ACC112 (cell line): ENCODE data around the gene E2F6.

Source experiments
- H2AFZ ChIP-seq: fragments of 200-600 bp; sonication (generic); one replicate; pipeline ENCODE4 v1.6.0; 2017; ENCODE audit warnings: antibody characterized with exemption, low read length; ENCODE audit not compliant: unreplicated experiment
- H3K27ac ChIP-seq: fragments of 200-600 bp; sonication (generic); 2 replicates; pipeline ENCODE4 v1.5.1; 2014; ENCODE audit warnings: low read depth, mild to moderate bottlenecking, antibody characterized with exemption, low read length, moderate library complexity
- H3K27me3 ChIP-seq: fragments of 200-600 bp; sonication (generic); 2 replicates; pipeline ENCODE4 v1.6.1; 2014; ENCODE audit warnings: mild to moderate bottlenecking, antibody characterized with exemption, low read length, moderate library complexity, mixed read lengths; ENCODE audit not compliant: insufficient read depth
- H3K36me3 ChIP-seq: fragments of 200-600 bp; sonication (generic); 2 replicates; pipeline ENCODE4 v1.6.1; 2016; ENCODE audit warnings: mild to moderate bottlenecking, antibody characterized with exemption, low read length, moderate library complexity, mixed read lengths; ENCODE audit not compliant: insufficient read depth
- H3K4me1 ChIP-seq: fragments of 200-600 bp; sonication (generic); one replicate; pipeline ENCODE4 v1.6.1; 2016; ENCODE audit warnings: low read length, mixed read lengths; ENCODE audit not compliant: insufficient read depth, unreplicated experiment, control insufficient read depth
- H3K4me3 ChIP-seq: fragments of 200-600 bp; sonication (generic); 2 replicates; pipeline ENCODE4 v1.5.1; 2014; ENCODE audit warnings: mild to moderate bottlenecking, low read depth, low read length
- H3K79me2 ChIP-seq: fragments of 200-600 bp; sonication (generic); one replicate; pipeline ENCODE4 v1.6.0; 2016; ENCODE audit warnings: low read length; ENCODE audit not compliant: control insufficient read depth, unreplicated experiment, insufficient read depth

The E2F6 gene

GRCh38 chr2:11505652-11506610 is 40.0 kb upstream of the E2F6 start:
- Histone ChIP-seq H3K36me3 (no peaks in the 10 kb centered on the region), H3K27me3 (peaks cover 17% of the 10 kb centered on the region), H3K79me2 (no peaks in the 10 kb centered on the region), H2AFZ (no peak overlapping the region), H3K27ac (no peak overlapping the region), H3K4me3 (no peak overlapping the region), H3K4me1 (peaks cover 3% of the 10 kb centered on the region)

DNA sequence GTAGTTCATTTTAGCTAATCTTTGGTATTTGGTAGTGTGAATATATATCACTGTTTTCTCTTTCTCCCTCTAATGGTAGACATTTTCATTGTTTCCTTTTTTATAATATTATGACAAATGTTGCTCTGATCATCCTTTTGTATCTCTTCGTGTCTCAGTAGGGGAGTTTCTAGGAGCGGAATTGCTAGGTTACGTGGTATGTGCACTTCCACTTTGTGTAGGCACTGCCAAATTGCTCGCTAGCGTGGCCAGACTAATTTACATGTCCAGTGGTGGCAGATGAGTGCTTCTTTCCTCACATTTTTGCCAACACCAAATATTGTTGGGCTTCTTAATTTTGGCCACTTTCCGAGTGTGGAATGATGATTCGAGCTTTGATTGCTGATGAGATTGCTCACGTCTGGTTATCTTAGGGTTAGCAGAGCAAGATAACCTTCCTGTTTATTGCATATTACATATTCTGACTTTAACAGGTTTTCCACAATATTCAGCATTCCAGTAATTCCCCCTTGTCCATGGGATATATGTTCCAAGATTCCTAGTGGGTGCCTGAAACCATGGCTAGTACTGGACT is 37.5 kb upstream of the E2F6 start:
- Histone ChIP-seq H3K4me3 (no peak overlapping the region), H3K27ac (no peak overlapping the region), H3K36me3 (no peaks in the 10 kb centered on the region), H3K27me3 (peaks cover 11% of the 10 kb centered on the region; the same call in 1 of the 2 replicates), H3K79me2 (no peaks in the 10 kb centered on the region), H2AFZ (no peak overlapping the region), H3K4me1 (peaks cover 10% of the 10 kb centered on the region)

- Histone ChIP-seq H3K27ac (no peak overlapping the region), H3K4me3 (no peak overlapping the region), H3K4me1 (peaks cover 12% of the 10 kb centered on the region), H3K27me3 (peaks cover 11% of the 10 kb centered on the region; the same call in 1 of the 2 replicates), H3K79me2 (no peaks in the 10 kb centered on the region), H2AFZ (no peak overlapping the region), H3K36me3 (no peaks in the 10 kb centered on the region)
Observed at GRCh38 chr2:11502740-11503292, 36.9 kb upstream of the E2F6 start.

DNA sequence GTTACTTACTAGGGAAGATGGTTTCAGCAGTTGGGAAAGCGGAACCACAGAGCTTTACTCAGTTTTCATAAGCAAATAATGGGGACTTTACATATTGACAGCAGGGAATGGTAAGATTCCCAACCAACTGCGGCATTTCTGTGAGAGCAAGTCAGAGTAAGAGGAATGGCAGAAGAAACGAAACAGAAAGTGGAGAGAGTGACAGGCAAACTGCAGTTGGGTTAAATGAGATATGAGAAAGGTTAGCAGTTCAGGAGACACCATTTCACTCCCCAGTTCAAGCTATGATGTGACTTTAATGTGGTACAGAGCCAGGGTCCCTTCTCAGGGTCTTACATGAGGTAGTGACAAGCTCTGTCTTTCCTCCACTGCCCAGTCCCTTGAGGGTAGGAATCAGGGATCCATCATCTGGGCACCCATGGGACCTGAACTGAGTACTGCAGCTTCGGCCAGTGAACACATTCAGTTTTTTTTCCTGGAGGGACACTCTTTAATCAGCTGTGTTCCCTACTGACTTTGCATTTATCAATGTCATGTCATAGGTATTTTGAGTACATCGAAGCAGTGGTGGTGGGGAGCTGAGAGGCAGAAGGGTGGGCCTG is 34.8 kb upstream of the E2F6 start:
- Histone ChIP-seq H3K79me2 (no peaks in the 10 kb centered on the region), H2AFZ (no peak overlapping the region), H3K27me3 (peaks cover 8% of the 10 kb centered on the region; the same call in 1 of the 2 replicates), H3K4me3 (no peak overlapping the region), H3K4me1 (peaks cover 10% of the 10 kb centered on the region), H3K36me3 (no peaks in the 10 kb centered on the region), H3K27ac (no peak overlapping the region)

DNA sequence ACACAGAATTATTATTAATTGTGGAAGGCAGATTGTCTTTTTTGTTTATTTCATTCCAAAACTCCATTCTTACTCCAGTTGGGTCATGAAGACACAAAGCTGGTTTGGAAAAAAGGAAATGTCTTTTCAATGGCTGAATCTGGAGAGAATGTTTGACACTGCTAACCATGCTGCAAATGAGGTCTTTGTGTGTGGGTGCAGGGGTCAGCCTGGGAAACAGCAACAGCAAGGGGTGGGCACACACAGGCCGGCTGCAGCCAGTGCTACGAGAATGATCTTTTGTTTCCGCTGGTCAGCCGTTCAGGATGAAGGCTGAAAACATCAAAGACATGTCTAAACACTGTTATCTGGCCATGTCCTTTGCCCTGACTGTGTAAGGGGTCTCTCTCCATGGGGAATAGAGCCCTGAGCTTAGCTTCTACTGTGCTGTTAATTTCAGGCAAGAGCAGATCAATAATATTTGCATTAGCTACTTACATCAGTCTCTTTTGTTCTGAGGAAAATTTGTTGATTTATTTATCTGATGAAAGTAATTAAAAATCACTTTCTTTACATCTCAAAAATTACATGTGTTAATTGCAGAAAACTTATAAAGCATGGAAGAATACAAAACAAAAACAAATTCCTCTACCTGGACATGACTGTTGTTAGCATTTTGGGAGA is 33.3 kb upstream of the E2F6 start:
- Histone ChIP-seq H3K27me3 (peaks cover 22% of the 10 kb centered on the region), H3K79me2 (no peaks in the 10 kb centered on the region), H3K4me1 (peaks cover 9% of the 10 kb centered on the region), H3K4me3 (no peak overlapping the region), H3K36me3 (no peaks in the 10 kb centered on the region), H3K27ac (no peak overlapping the region), H2AFZ (no peak overlapping the region)

DNA sequence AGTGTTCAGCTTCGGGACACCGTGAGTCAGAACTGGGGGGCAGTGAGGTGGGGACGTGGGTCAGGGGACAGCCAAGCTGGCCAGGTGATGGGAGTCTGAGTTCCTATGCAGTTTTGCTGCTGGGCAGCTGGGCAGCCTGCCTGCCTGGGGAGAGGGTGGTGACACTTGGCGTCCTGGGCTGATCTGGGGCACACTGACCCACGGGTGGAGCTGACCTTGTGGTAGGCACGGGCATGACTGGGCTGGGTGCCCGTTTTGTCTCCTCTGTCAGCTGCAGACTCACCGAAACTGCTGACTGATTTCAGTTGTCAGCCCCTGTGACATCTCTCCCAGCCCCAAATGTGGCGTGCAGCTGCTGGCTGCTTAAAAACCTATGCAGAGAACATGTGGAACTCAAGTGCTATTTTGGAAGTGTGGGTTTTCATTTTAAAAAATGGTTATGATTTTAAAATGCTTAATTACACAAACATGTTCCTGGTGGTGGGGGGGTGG is 32.6 kb upstream of the E2F6 start:
- H3K27me3 ChIP-seq: peaks cover 28% of the 10 kb centered on the region
- H3K79me2 ChIP-seq: no peaks in the 10 kb centered on the region
- H3K4me3 ChIP-seq: no peak overlapping the region
- peaks cover 9% of the 10 kb centered on the region for H3K4me1 ChIP-seq
- H2AFZ ChIP-seq: no peak overlapping the region
- H3K36me3 ChIP-seq: no peaks in the 10 kb centered on the region
- H3K27ac ChIP-seq: no peak overlapping the region

DNA sequence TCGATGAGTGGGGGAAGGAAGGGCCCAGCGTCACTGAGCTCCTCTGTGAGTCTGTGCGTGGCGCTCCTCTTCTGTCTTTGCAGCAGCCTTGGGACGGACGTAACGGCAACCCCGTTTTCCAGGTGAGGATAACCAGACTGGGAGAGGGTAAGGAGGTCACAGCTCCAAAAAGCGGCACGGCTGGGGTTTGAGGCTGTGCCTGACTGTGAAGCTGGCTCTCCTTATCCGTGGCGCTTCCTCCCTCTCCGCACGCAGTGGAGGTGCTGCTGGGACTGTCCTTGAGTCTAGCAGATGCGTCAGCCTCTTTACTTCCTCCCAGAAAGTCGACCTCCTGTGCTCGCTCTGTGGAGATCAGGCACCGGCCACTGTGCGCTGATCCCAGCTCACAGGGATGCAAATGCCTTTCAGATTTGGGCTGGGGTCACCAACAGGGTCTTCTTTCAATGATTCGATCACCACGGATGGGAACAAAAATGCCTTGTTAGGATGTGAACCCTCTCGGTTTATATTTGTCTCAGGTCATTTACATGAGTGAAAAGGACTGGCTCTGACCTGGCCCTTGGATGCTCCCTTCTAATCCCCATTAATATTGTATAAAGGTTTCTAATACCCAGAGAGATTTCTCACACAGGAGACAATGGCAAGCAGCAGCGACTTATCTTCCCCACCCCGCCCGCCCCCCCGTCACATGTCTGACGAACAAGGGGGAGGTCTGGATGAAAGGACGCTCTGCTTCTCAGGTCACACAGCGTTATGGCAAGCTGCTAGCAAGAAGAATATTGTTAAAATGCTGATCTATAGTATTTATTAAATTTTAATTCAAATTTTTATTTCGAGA is 30.1 kb upstream of the E2F6 start:
- H3K27ac ChIP-seq: no peak overlapping the region
- no peaks in the 10 kb centered on the region for H3K79me2 ChIP-seq
- peaks cover 39% of the 10 kb centered on the region for H3K27me3 ChIP-seq
- no peak overlapping the region for H2AFZ ChIP-seq
- H3K4me3 ChIP-seq: no peak overlapping the region
- no peaks in the 10 kb centered on the region for H3K36me3 ChIP-seq
- H3K4me1 ChIP-seq: peaks cover 9% of the 10 kb centered on the region

DNA sequence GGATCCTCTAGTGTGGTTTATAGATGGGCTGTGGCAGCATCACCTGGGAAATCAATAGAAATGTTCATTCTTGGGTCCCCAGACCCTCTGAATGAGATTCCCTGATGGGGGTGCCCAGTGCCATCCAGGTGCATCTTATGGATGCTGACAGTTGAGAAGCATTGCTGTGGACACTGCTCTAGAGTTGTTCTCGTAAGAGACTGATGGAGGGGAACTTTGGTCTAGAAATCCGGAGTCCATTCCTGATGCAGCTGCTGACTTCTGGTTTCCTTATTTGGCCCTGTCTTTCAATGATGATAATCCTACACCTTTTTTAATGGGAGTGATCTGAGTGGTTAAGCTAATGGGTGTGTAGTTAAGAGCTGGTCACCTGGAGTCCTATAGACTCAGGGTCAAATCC is 28.3 kb upstream of the E2F6 start:
- Histone ChIP-seq H3K79me2 (no peaks in the 10 kb centered on the region), H3K4me1 (peaks cover 9% of the 10 kb centered on the region), H3K36me3 (no peaks in the 10 kb centered on the region), H3K27ac (no peak overlapping the region), H3K27me3 (peaks cover 42% of the 10 kb centered on the region), H3K4me3 (no peak overlapping the region), H2AFZ (no peak overlapping the region)

DNA sequence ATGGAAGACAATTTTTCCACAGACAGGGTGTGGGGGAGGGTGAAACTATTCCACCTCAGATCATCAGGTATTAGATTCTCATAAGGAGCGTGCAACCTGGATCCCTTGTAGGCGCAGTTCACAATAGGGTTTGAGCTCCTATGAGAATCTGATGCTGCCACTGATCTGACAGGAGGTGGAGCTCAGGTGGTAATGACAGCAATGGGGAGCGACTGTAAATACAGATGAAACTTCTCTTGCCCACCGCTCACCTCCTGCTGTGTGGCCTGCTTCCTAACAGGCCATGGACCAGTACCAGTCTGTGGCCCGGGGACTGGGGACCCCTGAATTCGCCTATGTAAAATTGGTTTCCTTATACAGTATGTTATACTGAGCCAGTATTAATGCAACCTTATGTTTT is 27.3 kb upstream of the E2F6 start:
- Histone ChIP-seq H2AFZ (no peak overlapping the region), H3K27ac (no peak overlapping the region), H3K79me2 (no peaks in the 10 kb centered on the region), H3K36me3 (no peaks in the 10 kb centered on the region), H3K4me1 (peaks cover under 1% of the 10 kb centered on the region), H3K4me3 (no peak overlapping the region), H3K27me3 (peaks cover 41% of the 10 kb centered on the region)
